RCC 7860 (cell line): ENCODE results near the gene VWA2.
"Not testable (repeated sequence)": the region's sequence is repeated elsewhere in the genome, so short reads cannot be mapped to it uniquely, and the experiment has no call there.

Experiments used
- DNase-seq: peaks from one replicate; pipeline ENCODE4 v3.0.0-alpha.2; 2015; ENCODE audit warnings: low spot score
- FAIRE-seq: peaks from 2 replicates; lab custom pipeline; 2012; peaks lifted over from hg19 to GRCh38; lab: Jason Lieb, UNC

Gene VWA2

DNA sequence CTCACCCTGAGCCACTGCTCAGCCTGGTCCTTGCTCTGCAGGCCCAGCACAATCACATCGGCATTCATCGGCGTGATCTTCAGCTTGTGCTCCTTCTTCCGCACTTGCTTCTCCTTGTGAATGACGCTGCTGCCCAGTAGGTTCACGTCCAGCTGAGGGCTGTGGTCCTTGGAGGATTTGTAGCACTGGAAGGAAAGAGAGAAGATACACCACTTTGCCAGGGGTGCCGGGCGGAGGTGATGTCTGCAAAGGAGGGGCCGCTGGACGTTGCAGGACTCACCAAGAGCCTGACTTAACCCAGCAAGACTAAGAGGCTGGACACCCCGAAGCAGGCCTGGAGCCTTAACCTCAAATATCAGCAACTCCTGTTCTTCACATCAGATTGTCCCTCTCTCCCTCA is 74.8 kb downstream of the VWA2 start:
- DNase-seq (no peak), FAIRE-seq (no peak)

DNA sequence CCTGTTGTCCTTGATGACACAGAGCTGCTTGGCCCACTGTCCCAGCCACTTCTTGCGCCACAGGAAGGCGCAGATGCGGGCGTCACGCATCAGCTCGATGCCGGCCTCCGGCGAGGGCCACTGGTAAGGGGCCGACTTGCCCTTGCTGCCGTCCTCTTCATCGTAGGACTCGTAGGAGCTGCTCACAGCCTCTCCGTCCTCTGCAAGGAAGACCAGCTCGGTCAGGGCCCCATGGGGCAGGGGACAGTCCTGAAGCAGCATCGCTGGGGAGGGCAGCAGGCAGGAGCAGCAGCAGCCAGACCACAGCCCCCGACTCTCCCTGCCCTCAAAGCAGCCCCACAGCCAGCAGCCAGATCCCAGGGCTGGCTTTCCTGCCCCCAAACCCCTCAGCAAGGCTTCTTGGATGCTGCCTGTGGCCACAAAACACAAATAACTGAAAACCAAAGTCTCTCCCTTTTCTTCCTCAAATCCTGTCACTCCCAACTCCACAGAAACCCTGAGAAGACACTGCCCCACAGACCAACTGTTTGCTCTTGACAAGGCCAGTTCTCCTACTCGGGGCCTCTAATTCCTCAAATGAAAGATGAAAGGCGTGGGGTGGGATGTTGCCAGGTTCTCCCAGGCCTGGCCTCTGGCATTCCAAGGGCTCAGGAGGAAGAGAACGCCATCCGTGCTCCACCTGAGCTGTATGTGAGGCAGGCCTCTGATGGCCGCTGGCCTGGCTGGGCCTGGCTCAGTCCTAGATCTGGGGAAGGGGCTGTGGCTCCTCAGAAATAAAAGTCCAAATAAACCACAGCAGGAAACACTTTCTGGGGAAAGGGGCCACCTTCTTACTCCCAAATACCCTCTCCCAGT is 76.7 kb downstream of the VWA2 start:
- DNase-seq (no peak), FAIRE-seq (no peak)

- no peak for DNase-seq
- no peak for FAIRE-seq
Measured at GRCh38 chr10:114316744-114317143, 77.7 kb downstream of the VWA2 start.

DNA sequence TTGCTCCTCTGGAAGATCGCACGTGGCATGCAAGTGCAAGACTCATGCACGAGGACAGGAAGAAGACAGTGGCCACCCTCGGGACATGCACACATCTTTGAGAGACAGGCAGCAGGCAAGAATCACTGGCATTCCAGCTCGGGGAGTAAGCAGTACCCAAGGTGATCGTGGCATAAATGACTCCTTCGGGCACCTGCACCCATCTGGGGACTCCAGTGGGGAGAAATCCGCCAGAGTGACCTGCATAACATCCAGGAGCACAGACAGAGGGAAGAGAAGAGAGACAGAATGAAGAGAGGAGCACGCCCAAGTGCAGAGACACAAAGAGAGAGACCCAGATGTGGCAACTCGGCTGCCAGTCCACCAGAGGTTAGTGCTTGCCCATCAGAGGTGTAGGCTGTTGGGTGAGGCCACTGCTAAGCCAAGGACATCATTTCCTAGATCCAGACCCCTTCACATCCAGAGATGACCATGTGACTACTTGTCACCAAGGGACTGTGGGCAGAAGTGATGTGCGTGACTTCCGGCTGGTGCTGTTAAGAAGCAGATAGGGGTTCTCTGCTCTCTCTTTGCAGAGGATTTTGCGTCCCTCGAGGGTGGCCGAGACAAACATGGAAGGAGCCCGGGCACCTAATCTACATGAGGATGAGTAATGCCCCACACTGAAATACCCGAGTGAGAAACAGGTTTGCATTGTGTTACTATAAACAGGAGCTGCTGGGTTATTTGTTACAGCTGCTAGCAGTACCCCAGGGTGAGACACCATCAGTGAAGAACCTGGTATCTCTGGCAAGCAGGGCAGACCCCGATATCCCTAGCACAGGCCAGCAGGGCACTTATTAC is 80.6 kb downstream of the VWA2 start:
- FAIRE-seq (no peak), DNase-seq (no peak)

DNA sequence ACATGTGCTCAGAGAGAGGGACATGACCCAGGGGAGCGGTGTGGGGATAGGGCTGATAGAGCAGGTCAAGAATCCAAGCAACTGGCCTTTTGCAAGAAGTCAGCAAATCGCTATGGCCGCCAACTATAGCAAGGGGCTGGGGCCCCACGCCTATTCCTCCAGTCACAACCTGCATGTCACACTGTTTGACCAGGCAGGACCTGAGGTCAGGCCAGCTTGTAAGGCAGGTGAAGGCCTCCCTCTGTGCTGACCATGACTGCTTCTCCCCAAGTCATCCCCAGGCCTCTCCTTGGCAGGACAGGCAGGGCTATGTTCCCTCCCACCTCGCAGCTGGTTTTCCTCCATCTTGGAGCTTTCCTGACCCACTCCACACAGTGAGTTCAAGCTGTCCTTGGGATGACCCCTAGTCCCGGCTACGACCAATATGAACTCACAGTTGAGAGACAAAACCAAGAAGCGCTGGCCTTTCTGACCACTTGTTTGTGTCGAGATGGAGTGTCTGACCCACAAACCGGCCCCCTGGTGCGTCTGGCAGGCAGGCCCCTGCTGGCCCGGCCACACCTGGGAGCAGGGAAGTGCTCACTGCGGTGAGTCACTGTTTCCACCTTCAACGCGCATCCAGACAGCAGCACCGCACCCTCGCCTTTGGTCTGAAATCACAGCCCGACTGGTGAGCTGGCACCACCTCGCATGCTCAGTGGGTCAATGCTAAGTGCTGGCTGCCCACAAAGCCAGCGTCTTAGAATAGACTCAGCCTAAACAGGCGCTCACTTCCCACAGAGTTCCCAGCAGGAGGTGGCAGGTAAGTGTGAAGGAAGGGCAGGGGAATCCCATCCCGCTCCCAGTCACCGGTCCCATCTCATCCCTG is 81.4 kb downstream of the VWA2 start:
- FAIRE-seq: peak; percentile 97

GRCh38 chr10:114322344-114322743 is 83.3 kb downstream of the VWA2 start:
- FAIRE-seq (no peak), DNase-seq (no peak)

More for the DNA sequence above, 81.4 kb downstream of the VWA2 start:
- peak; percentile 97 for DNase-seq

DNA sequence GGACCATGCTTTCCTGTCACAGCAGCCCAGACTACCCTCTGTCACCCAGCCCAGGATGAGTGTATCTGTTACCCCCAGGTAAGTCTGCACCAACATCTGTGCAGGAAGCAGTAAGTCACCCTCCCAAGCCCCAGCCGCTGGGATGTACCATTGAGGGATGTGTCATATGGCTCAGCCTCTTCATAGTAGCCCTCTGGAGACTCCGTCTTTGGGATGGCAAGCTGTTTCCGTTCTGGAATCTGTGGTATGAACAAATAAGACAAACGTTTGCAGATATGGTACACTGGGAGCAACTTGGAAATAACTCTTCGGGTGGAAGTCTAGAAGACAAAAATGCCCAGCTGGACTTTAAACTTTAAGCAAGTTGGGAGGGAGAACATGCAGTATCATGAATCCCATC is 84.0 kb downstream of the VWA2 start:
- no peak for DNase-seq
- no peak for FAIRE-seq

GRCh38 chr10:114326795-114327194 is 87.7 kb downstream of the VWA2 start:
- FAIRE-seq: peak; percentile 83
- peak; percentile 41 for DNase-seq

GRCh38 chr10:114327537-114328440 is 88.7 kb downstream of the VWA2 start:
- no peak for FAIRE-seq

DNA sequence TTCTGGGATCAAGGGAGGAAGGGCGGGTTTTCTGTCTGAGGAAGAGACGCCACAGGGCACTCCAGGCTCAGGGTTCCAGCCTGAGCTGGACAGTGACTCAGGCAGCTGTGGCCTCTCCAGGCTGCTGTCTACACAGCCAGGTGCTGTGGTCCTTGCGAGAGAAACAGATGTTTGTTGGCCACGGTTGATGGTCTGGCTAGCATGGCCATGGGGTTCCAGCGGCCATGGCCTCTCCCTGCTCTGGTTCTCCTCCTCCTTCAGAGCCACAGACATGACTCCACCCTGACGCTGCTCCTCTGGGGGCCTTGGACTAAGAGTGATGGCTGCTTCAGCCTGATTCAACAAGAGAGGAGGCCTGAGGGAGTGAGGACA is 89.4 kb downstream of the VWA2 start:
- DNase-seq (no peak), FAIRE-seq (no peak)

More at GRCh38 chr10:114327537-114328440, 88.7 kb downstream of the VWA2 start:
- no peak for DNase-seq

- FAIRE-seq (no peak), DNase-seq (no peak)
Measured at GRCh38 chr10:114328874-114329273, 89.8 kb downstream of the VWA2 start.

GRCh38 chr10:114329634-114330365 is 90.7 kb downstream of the VWA2 start:
- DNase-seq: no peak
- FAIRE-seq: no peak

DNA sequence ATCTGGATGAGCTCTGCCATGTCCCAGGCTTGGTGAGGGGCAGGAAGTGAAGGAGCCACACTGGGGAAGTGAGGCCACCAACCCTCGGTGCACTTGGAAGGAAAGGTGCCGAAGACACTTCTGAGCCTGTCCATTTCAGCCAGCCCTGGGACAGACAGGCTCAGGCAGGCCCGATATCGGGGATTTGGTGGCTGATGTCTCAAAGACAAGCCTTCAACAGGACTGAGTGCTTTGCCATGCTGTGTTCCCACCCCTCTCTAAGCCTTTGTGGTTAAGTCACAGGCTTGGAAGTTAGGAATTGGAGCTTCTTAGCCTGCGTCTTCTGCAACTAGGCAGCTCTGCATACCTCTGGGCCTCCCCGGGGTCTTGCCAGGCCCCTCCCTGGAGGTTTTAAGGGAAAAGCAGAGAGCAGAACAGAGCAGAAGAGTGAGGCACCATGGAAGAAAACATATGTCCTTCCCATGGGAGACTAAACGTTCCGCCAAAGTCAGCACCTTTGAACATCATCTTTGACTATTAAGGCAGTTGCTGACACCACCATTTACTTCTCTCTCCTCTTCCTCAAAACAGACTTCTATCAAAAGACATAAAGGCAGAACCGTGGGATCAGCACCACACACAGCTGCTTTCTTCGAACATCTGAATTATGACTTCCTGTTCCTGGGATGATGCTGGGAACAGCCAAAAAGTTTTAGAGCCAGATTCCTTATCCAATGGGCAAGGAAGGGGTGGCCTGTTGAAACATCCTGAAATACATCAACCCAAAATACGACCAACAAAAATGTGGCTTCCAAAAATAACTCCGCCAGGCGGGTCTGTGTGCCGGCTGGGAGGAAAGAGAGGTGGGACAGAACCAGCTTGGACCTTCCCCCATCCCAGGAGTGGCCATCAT is 93.5 kb downstream of the VWA2 start:
- FAIRE-seq: no peak
- no peak for DNase-seq

DNA sequence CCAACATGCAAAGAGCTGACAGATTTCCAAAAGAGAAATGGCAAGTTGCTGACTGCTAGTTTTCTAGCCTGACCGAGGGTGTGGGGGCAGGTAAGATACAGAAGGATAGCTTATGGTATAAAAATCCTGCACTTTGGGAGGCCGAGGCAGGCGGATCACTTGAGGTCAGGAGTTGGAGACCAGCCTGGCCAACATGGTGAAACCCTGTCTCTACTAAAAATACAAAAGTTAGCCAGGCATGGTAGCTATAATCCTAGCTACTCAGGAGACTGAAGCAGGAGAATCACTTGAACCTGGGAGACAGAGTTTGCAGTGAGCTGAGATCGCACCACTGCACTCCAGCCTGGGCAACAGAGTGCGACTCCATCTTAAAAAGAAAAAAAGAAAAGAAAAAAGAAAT is 94.4 kb downstream of the VWA2 start:
- not testable (repeated sequence) for FAIRE-seq, DNase-seq

DNA sequence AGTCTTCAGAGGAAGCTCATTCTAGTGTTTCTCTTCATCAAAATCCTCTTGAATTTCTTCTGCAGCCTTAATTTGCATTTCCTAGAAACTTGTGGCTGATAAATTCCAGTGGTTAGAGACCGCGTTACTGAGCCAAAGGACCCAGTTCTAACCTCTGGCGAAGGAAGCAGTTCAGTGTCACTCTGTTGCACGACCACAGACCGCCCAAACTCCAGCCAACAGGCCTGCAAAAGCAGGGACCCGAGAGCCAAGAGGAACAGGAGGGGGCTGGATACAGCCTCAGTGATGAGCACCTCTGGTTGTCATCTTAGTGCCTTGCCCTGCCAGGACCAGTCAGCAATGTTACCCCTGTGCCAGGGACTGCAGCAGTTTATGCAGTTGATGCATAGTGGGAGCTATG is 95.2 kb downstream of the VWA2 start:
- DNase-seq (no peak), FAIRE-seq (no peak)

DNA sequence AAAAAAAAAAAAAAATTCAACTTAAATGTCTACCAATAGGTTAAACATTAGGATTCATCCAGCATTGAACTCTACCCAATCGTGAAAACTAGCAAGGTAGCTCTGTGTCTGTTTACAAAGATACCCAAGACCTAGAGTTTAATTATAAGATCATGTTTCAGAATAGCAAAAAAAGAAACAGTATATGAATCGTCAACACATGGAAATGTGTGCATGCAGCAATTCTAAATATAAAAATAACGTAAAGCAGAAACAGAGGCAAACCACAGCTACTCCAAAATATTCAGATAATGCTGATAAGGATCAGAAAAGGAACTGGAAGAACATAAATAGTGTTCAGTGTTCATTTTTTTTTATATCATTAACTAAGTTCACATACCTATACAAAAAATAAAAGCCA is 96.6 kb downstream of the VWA2 start:
- FAIRE-seq (no peak), DNase-seq (no peak)

GRCh38 chr10:114336823-114337509 is 97.9 kb downstream of the VWA2 start:
- no peak for DNase-seq
- no peak for FAIRE-seq
